NAMALWA (cell line): Measurements from ENCODE around the gene RCN1.
A peak's percentile ranks its signal among the peaks of the same experiment; 100 is the strongest.
"Not testable (repeated sequence)": the region's sequence is repeated elsewhere in the genome, so short reads cannot be mapped to it uniquely, and the experiment has no call there.

Experiments used
- DNase-seq: peaks from one replicate; pipeline ENCODE4 v3.0.0-alpha.2; 2015; ENCODE audit warnings: low spot score

Gene RCN1

GRCh38 chr11:32090545-32091370, at the start of gene RCN1:
Gene RCN1, plus strand, starts transcription at chr11:32091074. Its CDS starts 123 bp downstream, at chr11:32091197.
- DNase-seq, result no peak

GRCh38 chr11:32043737-32044136, 47.1 kb upstream of the RCN1 start:
- no peak for DNase-seq

- DNase-seq, result no peak
Measured at GRCh38 chr11:32044158-32044863, 46.6 kb upstream of the RCN1 start.

- DNase-seq, result no peak
Measured at GRCh38 chr11:32045456-32045855, 45.4 kb upstream of the RCN1 start.

- no peak for DNase-seq
Measured at GRCh38 chr11:32050264-32050663, 40.6 kb upstream of the RCN1 start.

- peak; percentile 68 for DNase-seq
Measured at GRCh38 chr11:32052215-32052614, 38.7 kb upstream of the RCN1 start.

GRCh38 chr11:32053151-32053888, 37.6 kb upstream of the RCN1 start:
- DNase-seq, result no peak

- DNase-seq, result no peak
Measured at GRCh38 chr11:32055861-32056260, 35.0 kb upstream of the RCN1 start.

GRCh38 chr11:32056438-32056837, 34.4 kb upstream of the RCN1 start:
- DNase-seq, result no peak

- DNase-seq, result no peak
Measured at GRCh38 chr11:32059686-32060462, 31.0 kb upstream of the RCN1 start.

GRCh38 chr11:32062540-32062939, 28.3 kb upstream of the RCN1 start:
- DNase-seq, result no peak

GRCh38 chr11:32063031-32063430, 27.8 kb upstream of the RCN1 start:
- not testable (repeated sequence) for DNase-seq

- no peak for DNase-seq
Measured at GRCh38 chr11:32065865-32066629, 24.8 kb upstream of the RCN1 start.

GRCh38 chr11:32068134-32068870, 22.6 kb upstream of the RCN1 start:
- no peak for DNase-seq

GRCh38 chr11:32069361-32070058, 21.4 kb upstream of the RCN1 start:
- no peak for DNase-seq

- no peak for DNase-seq
Measured at GRCh38 chr11:32070692-32071091, 20.2 kb upstream of the RCN1 start.

GRCh38 chr11:32071811-32072210, 19.1 kb upstream of the RCN1 start:
- peak; percentile 4 for DNase-seq

GRCh38 chr11:32072872-32073643, 17.8 kb upstream of the RCN1 start:
- DNase-seq, result no peak

GRCh38 chr11:32073644-32074026, 17.2 kb upstream of the RCN1 start:
- DNase-seq, result no peak
